Measurements from ENCODE around the gene PRKAR2B.
"Not testable (repeated sequence)": the region's sequence is repeated elsewhere in the genome, so short reads cannot be mapped to it uniquely, and the experiment has no call there.

Gene PRKAR2B

DNA sequence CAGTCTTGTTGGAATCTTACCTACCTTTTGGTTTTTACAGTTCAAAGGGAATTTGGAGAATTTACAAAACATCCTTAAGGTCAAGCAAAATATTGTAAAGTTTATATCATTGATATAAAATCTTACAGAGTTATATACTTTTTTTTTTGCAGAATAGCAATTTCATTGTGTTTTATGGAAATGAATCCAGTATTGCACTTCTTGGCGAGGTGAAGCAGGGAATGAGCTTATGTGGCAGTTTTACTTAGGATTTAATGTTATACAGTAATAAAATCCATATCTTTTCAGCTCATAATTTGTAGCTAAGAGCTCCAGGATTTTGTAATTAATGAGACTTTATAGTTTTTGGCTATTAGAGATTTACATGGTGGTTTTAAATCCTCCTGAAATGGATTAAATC lies 5.0 kb downstream of the PRKAR2B start:
- DNase-seq: no peak

DNA sequence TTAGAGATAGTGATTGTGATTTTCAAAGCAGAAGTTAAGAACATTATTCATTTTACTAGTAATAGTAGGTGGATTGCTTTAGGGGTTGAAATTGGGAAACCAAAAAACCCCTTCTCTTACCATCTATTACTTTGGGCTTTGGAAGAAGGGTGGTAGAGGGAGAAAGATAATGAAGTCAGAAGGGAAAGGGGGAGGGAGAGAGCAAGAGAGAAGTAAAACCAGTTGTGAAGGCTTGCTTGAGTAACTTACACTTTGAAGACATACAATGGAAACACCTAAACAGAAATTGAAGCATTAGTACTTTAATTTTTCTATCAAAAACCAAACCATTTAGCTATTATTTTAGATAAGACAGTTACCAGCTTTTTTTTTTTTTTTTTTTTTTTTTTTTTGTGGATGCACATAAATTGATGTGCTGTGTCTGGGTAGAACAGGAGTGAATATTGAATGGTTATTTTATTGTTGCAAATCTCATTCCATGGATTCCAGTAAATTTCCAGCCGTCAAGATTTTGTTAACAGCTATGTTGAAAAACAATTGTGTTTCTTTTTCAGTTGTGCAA lies 5.5 kb downstream of the PRKAR2B start:
- DNase-seq: no peak

DNA sequence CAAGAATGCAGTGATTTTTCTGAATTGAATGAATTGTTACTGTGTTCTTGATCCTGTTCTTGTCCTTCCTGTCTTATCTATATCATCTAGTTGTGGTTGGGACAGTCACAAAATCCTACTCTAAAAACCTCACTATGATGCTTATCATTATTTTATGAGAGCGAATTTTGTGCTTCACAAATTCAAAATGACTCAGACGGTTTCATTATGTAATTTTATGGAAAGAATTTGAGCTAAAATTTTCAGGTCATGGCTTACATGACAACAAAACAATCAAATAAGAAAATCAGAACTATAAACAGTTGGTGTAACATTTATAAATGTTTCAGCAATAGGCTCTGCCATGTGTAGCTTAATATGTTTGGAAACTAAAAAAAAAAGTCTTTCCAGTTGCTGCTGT lies 6.9 kb downstream of the PRKAR2B start:
- no peak for DNase-seq

DNA sequence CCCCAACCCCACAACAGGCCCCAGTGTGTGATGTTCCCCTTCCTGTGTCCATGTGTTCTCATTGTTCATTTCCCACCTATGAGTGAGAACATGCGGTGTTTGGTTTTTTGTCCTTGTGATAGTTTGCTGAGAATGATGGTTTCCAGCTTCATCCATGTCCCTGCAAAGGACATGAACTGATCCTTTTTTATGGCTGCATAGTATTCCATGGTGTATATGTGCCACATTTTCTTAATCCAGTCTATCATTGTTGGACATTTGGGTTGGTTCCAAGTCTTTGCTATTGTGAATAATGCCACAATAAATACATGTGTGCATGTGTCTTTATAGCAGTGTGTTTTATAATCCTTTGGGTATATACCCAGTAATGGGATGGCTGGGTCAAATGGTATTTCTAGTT lies 10.5 kb downstream of the PRKAR2B start:
- not testable (repeated sequence) for DNase-seq

DNA sequence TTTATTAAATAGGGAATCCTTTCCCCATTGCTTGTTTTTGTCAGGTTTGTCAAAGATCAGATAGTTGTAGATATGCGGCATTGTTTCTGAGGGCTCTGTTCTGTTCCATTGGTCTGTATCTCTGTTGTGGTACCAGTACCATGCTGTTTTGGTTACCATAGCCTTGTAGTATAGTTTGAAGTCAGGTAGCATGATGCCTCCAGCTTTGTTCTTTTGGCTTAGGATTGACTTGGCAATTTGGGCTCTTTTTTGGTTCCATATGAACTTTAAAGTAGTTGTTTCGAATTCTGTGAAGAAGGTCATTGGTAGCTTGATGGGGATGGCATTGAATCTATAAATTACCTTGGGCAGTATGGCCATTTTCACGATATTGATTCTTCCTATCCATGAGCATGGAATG lies 11.6 kb downstream of the PRKAR2B start:
- DNase-seq: not testable (repeated sequence)

DNA sequence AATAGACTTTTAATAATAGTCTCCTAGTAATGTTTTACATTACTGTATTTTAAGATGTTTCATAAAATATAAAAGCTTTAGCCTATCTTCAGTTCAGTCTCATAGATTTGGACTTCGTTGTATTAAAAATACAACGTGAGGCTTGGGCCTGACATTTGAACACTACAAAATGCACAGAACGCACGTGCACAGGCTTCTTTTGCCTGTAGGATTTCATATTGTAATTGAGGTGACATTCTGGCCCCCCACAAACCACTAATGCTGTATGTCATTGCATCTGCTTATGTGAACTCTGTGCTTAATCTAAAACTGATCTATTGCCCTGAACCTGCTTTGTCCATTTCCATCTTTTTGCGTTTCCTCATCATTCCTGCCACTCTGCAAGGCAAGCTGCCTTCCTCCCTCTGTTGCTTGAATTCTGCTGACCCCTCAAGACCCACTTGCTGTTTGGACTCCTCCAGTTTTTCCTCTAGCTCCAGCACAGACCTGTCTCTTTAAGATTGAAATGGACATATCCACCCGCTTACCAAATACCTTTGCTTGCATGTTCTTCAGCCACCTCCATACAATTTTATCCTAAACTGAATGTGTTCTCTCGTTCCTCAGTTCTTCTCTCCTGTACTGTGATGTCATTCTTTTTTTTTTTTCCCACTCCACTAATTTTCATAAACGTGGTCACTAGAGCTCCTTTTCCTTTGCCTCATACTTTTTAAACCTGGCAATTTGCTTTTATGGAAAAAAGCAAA lies 12.4 kb downstream of the PRKAR2B start:
- no peak for DNase-seq

DNA sequence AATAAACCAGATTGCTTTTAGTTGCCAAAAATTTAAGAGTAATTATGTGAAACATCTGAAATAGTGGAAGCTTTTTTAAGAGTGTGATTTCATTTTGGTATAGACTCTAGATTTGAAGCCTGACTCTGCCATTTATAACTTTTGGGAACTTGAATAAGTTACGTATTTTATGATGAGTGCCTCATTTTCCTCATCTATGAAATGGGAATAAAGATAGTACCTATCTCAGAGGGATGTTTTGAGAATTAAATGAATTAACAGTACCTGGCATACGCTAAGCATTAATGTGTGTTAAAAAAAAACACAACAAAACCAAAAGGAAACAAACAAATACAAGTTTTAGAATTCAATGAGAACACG lies 12.9 kb downstream of the PRKAR2B start:
- DNase-seq: no peak

DNA sequence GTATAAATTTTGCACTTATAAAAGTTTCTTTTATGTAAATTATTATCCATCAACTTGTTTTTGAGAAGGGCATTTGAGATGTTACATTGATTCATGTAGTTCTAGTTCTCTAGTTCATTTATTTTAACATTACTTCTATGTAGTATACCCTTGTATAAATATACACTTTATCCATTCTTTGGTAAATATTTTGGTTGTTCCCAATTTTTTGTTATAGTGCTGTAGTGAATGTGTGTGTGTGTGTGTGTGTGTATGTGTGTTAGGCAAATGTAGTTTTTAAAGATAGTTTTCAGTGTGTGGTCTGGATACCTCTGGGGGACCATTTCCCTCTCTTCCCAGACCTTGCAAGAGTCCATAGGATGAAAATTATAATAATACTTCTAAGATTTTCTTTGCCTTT lies 15.0 kb downstream of the PRKAR2B start:
- no peak for DNase-seq

DNA sequence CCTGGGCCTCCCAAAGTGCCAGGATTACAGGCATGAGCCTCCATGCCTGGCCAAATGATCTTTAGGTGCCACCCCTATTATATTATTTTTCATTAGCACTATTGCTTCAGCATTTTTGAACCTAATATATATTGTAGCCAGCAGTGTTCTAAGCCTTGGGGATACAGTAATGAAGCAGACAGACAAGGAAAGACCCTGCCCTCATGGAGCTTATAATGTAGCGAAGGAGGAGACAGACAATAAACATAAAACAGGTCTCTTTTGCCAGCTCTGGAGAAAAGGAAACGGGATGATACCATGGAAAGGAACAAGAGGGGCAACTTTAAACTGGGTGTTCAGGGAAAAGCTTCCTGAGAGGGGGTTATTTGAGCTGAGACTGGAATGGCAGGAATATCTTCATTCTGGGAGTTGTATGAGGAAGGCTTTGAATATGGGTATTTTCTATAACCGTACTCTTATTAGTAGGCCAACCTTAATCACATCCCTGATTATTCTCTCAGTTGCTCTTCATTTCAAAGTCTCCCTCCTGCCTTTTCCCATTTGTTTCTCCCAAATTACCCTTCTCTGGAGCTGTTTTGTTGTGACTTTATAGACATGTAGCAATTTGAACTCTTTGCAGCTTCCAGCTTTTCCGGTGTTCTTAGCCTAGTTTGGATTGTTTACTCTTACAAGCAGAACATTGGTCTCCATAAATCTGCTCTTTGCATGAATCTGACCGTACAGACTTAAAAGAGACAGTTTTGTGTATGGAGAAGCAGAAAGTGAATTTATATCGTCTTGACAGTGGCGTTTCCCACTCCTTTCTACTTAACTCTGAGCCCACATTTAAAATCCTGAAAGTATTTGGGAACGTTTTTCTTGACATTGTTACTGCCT lies 19.0 kb downstream of the PRKAR2B start:
- no peak for DNase-seq

DNA sequence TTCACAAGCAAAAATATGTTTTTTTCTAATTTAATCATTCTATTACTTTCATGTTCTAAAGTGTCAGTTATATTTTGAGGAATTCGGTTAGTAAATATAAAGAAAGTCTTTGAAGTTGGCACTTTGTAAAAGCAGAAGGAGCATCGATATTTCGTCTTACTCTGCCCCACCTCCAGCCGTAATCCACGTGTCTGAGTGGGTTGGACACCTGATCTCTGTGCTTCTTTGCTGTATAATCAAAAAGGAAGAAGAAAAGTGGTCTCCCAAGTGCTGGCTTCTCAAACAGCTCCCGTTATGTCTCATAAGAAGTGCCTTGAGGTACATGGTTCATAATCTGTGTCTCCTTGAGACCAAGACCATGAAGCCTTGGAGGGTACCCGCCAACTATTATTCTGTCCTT lies 19.8 kb downstream of the PRKAR2B start:
- DNase-seq: no peak

DNA sequence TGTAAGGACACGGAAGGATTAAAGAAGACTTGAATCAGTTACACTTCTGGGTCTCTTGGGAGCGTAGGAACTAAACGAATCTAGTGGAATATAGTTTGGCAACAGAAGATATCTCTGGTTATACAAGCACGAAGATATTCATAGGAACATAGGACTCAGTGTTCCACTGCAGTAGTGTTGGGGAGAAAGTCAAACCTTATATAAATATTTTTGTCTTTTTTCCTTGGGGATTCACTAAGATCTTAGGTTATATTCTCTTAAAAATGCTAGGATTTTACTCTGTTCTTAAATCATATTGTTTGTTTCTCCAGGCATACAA lies 21.4 kb downstream of the PRKAR2B start:
- no peak for DNase-seq

DNA sequence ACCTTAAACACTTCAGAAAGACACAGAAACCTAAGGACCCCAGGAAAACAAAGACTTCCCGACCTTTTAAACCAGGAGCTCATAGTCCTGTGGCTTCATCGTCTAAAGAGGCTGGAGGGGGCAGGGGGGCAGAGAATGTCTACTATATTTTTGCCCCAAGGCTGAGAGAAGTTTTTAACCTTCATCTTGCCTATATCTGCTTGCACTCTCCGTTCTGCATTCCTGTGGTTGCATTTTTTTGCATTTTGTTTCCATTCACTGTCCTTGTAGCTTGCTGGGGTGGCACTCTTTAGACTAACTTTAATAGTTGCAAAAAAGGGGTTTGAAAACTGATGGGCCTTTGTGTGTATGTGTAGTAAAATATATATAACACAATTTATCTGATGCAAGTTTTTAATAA lies 23.7 kb downstream of the PRKAR2B start:
- no peak for DNase-seq

DNA sequence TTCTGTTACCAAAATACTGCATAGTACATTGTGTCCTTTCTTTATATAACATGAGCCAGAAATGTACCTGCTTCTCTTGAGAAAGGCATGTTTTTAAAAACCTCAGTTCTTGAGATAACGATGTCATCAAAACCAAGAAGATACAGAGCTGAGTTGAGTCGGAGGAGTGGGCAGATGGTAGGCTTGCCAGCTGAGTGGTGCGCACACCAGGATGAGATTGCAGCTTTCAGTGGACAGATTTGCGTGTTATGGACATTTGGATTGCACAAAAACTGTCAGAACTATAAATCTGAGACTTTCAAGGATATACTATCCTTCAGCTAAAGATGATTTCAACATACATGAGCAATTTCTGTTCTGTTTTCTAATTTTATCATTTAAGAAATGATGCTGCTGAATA lies 25.0 kb downstream of the PRKAR2B start:
- no peak for DNase-seq

DNA sequence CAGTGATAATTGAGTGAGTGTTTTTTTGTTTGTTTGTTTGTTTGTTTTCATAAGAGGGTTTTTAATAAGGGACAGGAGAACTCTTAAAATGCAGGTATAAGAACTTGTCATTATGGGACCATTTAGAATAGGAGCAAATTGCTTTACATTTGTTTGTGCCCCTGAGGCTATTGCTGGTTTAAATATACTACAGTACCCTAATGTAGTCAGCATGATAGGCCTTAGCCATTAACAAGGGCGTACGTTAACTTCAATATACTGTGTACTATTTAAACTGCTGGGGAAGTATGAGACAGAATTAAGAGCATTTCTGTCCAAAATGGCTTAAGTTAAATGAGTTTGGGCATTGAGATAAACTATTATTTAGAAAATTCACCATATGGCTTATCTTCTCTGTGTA lies 26.2 kb downstream of the PRKAR2B start:
- no peak for DNase-seq

DNA sequence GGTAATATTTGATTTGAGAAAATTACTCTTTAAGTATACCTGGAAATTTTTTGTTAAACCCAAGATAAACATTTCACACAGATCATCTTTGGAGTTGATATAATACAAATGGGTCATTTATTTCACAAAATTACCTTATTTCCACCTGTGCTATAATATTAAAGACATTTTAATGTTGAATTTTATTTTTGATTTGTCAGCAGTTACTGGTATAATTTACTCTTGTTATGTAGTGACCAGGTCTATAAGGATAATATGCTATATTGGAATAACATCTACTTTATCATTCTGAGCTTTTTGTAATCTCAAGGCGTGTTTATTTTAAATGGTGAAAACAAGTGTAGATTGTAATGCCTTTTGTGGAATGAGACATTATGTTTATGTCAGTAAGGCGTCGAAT lies 26.6 kb downstream of the PRKAR2B start:
- no peak for DNase-seq

DNA sequence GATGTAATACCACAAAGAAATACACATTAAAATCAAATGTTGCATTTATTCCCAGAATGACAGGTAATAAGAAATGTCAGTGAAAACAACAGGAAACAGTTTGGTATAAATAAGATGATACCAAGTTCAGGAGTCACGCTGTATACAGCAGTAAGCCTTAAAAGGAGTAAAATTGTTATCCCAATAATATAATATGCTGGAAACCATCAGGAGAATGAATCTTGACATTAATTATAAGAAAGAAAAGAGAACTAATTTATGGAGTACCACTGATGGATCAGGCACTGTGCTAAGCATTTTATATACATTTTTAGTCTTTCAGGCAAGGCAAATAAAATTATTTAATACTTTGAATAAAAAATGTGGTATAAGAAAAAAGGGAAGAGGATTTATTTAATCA lies 27.6 kb downstream of the PRKAR2B start:
- DNase-seq: no peak

DNA sequence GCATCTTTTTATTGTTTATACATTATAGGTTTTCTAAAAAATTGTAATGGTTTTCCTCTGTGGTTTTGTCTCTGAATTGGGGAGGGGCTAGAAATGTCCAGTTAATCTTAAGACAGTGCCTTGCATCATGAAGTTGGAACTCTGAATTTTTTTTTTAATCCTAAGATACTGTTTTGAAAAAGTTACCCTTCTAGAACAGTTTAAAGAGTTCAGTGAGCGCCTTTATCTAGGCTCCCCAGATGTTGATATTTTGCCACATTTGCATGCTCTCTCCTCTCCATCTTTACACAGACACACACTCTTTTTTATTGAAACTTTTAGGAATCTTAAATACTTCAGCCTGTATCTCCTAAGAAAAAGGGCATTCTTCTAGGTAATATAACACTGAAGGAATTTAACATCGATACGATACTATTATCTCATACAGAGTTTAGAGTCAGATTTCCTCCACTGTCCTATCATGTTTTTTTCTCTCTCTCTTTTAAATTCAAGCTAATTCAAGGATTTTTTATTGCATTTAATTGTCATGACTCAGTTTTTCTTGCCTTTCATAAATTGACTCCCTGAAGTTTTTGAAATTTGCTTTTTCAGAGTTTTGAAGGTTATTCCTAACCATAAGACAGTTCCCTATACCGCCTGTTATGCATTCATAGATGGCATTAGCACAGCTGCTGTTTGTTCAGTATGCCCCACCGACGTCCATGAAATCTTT lies 31.5 kb downstream of the PRKAR2B start:
- no peak for DNase-seq

DNA sequence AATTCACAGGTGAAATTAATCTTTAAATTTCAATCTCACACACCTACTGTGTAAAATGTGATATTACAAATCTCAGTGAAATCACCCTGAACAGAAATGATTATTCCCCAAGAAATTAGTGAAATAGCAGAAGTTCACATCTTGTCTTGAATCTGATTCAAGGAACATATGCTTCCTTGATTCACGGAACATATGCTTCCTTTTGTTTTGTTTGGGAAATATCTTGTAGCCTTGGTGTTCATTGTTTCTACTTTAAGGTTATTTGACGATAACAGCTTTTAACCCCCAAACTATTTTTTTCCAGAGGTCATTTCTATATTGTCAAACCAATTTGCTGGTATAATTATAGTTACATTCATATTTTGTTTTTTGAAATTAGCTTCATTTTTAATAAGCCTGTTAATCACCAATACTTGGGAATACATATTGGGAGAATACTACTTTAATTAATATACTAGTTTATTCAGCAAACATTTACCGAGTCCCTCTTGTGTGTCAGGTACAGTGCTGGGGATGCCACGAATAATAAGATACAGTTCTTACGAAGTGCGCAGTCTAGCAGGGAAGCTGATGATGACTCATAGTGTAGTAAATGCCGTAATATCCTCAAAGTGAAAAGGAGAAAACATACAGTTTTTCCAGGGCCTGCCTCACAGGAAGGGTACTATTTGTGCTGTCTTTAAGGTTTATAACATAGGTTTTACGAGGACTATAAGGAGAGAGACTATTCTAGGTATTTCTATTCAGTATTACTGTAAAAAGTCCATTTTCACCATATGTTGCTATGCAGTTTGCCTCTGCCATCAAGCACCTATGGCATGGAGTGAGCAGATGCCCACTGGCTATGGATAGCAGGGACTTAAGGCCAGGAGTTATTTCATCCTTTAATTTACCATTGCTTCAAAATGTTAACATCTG lies 32.5 kb downstream of the PRKAR2B start:
- no peak for DNase-seq

DNA sequence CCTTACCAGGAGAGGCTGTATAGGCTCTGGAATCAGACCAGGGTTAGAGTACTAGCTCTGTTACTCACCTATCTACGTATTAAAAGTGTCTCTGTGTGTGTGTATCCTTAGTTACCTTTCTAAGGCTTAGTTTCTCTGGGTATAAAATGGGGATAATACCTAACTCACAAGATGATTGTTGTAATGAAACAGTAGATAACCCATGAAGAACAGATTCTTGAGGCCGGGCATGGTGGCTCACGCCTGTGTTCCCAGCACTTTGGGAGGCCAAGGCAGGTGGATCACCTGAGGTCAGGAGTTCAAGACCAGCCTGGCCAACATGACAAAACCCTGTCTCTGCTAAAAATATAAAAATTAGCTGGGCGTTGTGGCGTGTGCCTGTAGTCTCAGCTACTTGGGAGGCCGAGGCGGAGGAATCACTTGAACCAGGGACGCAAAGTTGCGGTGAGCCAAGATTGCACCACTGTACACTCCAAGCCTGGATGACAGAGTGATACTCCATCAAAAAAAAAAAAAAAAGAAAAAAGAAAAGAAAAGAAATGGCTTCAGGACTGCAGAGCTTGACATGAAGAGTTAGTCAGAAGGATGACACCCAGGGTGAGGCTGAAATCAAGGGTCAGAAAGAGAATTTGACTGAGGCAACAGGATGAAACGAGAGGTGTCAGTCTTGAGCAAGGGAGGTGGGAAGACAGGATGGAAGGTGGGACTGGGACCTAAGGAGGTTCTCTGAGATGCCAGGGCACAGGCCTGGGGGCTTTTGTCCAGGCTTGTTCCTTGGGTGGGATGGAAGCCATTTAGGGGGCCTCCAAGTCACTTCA lies 33.4 kb downstream of the PRKAR2B start:
- no peak for DNase-seq

DNA sequence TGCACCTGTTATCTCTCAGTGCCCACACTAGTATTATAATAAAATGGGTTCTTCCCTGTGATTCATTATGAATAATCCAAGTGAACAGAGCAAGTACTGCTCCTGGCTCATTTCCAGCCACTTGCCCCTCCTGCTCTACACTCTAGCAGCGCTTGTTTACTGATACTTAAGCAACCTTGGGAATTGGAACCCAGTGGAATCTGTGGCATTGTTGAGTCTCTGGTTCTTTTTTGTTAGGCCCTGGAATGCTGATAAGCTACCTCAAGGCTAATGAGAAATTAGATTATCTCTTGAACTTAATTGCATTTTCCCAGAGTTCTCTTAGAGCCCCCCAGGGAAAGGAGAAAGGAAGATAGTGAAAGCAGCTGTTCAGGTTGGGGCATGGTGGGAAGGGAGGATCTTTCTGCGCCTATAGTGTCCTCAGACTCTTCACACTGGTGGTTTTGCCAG lies 34.0 kb downstream of the PRKAR2B start:
- DNase-seq: no peak

DNA sequence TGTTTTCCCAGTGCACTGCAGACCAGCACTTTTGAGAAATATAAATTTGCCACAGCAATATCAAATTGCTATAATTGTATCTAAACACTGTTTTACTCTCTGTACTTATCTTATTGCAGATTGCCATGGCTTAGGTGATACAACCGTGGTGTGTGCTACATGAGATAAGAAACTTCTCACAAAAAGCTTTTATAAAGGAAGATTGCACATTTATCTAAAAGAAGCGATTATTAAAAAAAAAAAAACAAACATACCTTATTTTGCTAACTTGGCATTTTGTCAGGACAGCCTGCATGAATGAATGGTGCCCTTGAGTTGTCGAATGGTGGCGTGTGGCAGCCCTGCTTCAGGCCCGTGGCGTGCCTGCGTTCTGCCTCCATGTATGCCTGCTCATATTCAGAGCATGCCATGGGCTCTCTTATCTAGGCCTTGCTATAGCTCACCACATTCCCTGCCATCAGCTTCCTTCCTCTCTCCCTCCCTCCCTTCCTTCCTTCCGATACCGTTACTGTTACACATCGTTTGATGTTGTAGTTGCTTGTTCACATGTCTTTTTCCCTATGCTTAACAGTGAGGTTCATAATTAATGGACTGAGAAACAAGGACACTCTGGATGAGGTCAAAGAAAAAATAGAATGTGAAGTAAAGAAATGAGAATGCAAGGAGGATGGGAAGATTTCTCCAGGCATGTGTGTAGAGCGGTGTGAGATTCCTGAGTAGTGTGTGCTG lies 34.9 kb downstream of the PRKAR2B start:
- no peak for DNase-seq
